ENCODE results near the gene CHRNA4. TPM values are rescaled to one million over a fixed set of nuclear protein-coding genes. Genes with fewer than 3 reads are reported as not detected.

Gene CHRNA4
- total and polyA plus RNA-seq, 9 of the 15 experiments (the other 6 are each of a cell fraction or from before 2014, with no cell fraction given), result not detected

- H3K27me3 ChIP-seq (ENCODE audit: control insufficient read depth in 2 of 2, insufficient read depth in 2 of 2, low read length in 2 of 2), result peaks cover 0 to 26% of the 10 kb centered on the region in 2 experiments; a peak in 2 of 5 replicates
- BruUV-seq (replicated peaks), result no TSS peak
- in situ Hi-C loops (cut with MboI), result no loop called here
- no peak for TF ChIP-seq AFF1 (IDR thresholded peaks at IDR 0.05; ENCODE audit: low read depth in 1 of 2, partially characterized antibody in 2 of 2)
- intact Hi-C loops (cut with micrococcal nuclease), result loop anchor here (5.0 kb wide), 2 partner anchors 160 to 200 kb away; no protein-coding TSS in a partner anchor
- ChIA-PET POLR2A (interaction anchor here (0.6 to 0.7 kb wide), 2 partner anchors 9 to 41 kb away, joined by 3 read pairs; no protein-coding TSS in a partner anchor), CTCF (ENCODE audit: low intra/inter-chr PET ratio) (interaction anchor here (0.6 to 2.2 kb wide), 4 partner anchors 73 to 199 kb away, joined by 3 to 10 read pairs (median 4); no protein-coding TSS in a partner anchor)
- H3K4me2 ChIP-seq (ENCODE audit: insufficient read depth, low read length), result no peak overlapping the region
- DNase-seq (ENCODE audit: extremely low read depth in 1 of 4, low spot score in 3 of 4) (no peak), FAIRE-seq (no peak), ATAC-seq (no peak)
- no peak overlapping the region for H3K4me3 ChIP-seq
- WGBS (ENCODE audit: insufficient coverage, low coverage, missing lambda C conversion rate), result under 1% methylated on average over 17 of the region's 17 CpGs
- peaks cover 0 to 8% of the 10 kb centered on the region in 2 experiments; a peak in 2 of 5 replicates for H3K4me1 ChIP-seq (replicated peaks in 1 of 2; ENCODE audit: control insufficient read depth in 2 of 2, insufficient read depth in 2 of 2, low read length in 2 of 2)
- no peak overlapping the region for H3K27ac ChIP-seq (ENCODE audit: extremely low read depth, low read depth, low read length)
- H3K9me3 ChIP-seq (replicated peaks; ENCODE audit: control insufficient read depth, insufficient read depth, low read depth, low read length), result peaks cover 8% of the 10 kb centered on the region
- H3K9me1 ChIP-seq (ENCODE audit: control insufficient read depth, insufficient read depth, low read length), result no peaks in the 10 kb centered on the region
- no peak overlapping the region for H2AFZ ChIP-seq (ENCODE audit: low read depth, low read length)
- H3K9ac ChIP-seq (ENCODE audit: insufficient read depth in 1 of 2, low read depth in 2 of 2, low read length in 2 of 2), result no peak overlapping the region
- H4K20me1 ChIP-seq (replicated peaks; ENCODE audit: control insufficient read depth, insufficient read depth, low read length), result no peaks in the 10 kb centered on the region
- H3K79me2 ChIP-seq (ENCODE audit: control insufficient read depth, insufficient read depth, low read length), result no peaks in the 10 kb centered on the region
- H3K36me3 ChIP-seq (ENCODE audit: control insufficient read depth, insufficient read depth, low read length), result no peaks in the 10 kb centered on the region
Measured at GRCh38 chr20:63382551-63383300, 21.6 kb upstream of the CHRNA4 start.

Measured in K562 (cell line).